HepG2 (cell line): ENCODE measurements around the gene RBP5. TPM values are rescaled to one million over a fixed set of nuclear protein-coding genes. Genes with fewer than 3 reads are reported as not detected.

ENCODE experiments used
- ATAC-seq: fragments of 200-7000 bp; cut with Tn5 transposase; 3 replicates; pipeline ENCODE4 v1.9.1; 2020; ENCODE audit warnings: mild to moderate bottlenecking, moderate library complexity
- BruUV-seq: library from RNA; stranded (reverse); fragments of 400-500 nt; replicated peaks from 2 replicates; lab custom pipeline; 2021; lab: Mats Ljungman, UMichigan
- CTCF ChIA-PET: fragments of 300-600 bp; formaldehyde crosslinking; extraction: SDS; loops from one replicate; lab custom pipeline; 2021; ENCODE audit warnings: low total read pairs, inconsistent platforms, low intra/inter-chr PET ratio; lab: Yijun Ruan, JAX
- POLR2A ChIA-PET: fragments of 350-600 bp; sonication (Branson Sonifier 250); formaldehyde crosslinking; loops from one replicate; lab custom pipeline; 2020; ENCODE audit warnings: antibody characterized with exemption, inconsistent platforms; lab: Yijun Ruan, JAX
- DNase-seq: peaks from one replicate; pipeline ENCODE4 v3.0.0-alpha.2; 2015; ENCODE audit warnings: low spot score
- FAIRE-seq: peaks from 3 replicates; lab custom pipeline; 2011; peaks lifted over from hg19 to GRCh38; lab: Jason Lieb, UNC
- H2AFZ ChIP-seq: one replicate; pipeline ENCODE4 v1.6.1; 2011; ENCODE audit warnings: low read length, inconsistent platforms
- H3K27ac ChIP-seq: fragments of 300-600 bp; 3 replicates; pipeline ENCODE4 v1.8.0; 2011; ENCODE audit warnings: mixed run types, mild to moderate bottlenecking, mixed read lengths, low read length, inconsistent platforms; ENCODE audit not compliant: insufficient read depth; ENCODE audit errors: extremely low read length
- H3K27me3 ChIP-seq, 2 experiments: fragments of 200-600 bp in 1 of 2; 2 replicates in 1 of 2; 3 replicates in 1 of 2; pipeline versions ENCODE4 v1.6.0 to v1.8.0; 2011; ENCODE audit warnings: low read length in 2 of 2, mild to moderate bottlenecking in 2 of 2, moderate library complexity in 2 of 2, inconsistent platforms in 1 of 2; ENCODE audit not compliant: insufficient read depth in 2 of 2, control insufficient read depth in 1 of 2
- H3K36me3 ChIP-seq, 2 experiments: fragments of 200-600 bp in 1 of 2; replicated peaks in 1 of 2; 2 replicates in 1 of 2; 3 replicates in 1 of 2; pipeline versions ENCODE4 v1.5.1 to v1.8.0; 2011; ENCODE audit warnings: low read length in 2 of 2, inconsistent platforms in 1 of 2; ENCODE audit not compliant: insufficient read depth in 2 of 2, control insufficient read depth in 1 of 2
- H3K4me1 ChIP-seq: 2 replicates; pipeline ENCODE4 v1.5.1; 2012; ENCODE audit warnings: low read length, inconsistent platforms; ENCODE audit not compliant: insufficient read depth
- H3K4me2 ChIP-seq: 2 replicates; pipeline ENCODE4 v1.6.0; 2011; ENCODE audit warnings: low read depth, low read length, inconsistent platforms
- H3K4me3 ChIP-seq, 3 experiments: fragments of 200-600 bp in 1 of 3; sonication (generic), shearing (Covaris generic) in 1 of 3; replicated peaks in 1 of 3; 2 replicates each; pipeline ENCODE4 v1.5.1; 2011 to 2016; ENCODE audit warnings: low read length in 3 of 3, inconsistent platforms in 2 of 3, low read depth in 2 of 3, mild to moderate bottlenecking in 2 of 3, control low read depth in 1 of 3, mixed read lengths in 1 of 3; ENCODE audit not compliant: insufficient read depth in 1 of 3
- H3K79me2 ChIP-seq: one replicate; pipeline ENCODE4 v1.6.1; 2011; ENCODE audit warnings: low read length, inconsistent platforms; ENCODE audit not compliant: insufficient read depth
- H3K9ac ChIP-seq: 2 replicates; pipeline ENCODE4 v1.6.0; 2011; ENCODE audit warnings: mild to moderate bottlenecking, low read depth, low read length, inconsistent platforms; ENCODE audit not compliant: insufficient read depth
- H3K9me3 ChIP-seq: 2 replicates; pipeline ENCODE4 v1.5.1; 2012; ENCODE audit warnings: mild to moderate bottlenecking, low read length
- H4K20me1 ChIP-seq: 2 replicates; pipeline ENCODE4 v1.6.0; 2011; ENCODE audit warnings: inconsistent platforms, mild to moderate bottlenecking, low read length, moderate library complexity; ENCODE audit not compliant: insufficient read depth
- ARNT2 ChIP-seq: sonication (generic); formaldehyde crosslinking; IDR thresholded peaks from 2 replicates; pipeline ENCODE4 v1.8.0; 2022; ENCODE audit warnings: mild to moderate bottlenecking, low read depth, missing genetic modification reagents, moderate library complexity
- FOXC1 ChIP-seq: sonication (generic); formaldehyde crosslinking; IDR thresholded peaks from 2 replicates; pipeline ENCODE4 v1.8.0; 2022; ENCODE audit warnings: mild to moderate bottlenecking, missing genetic modification reagents, borderline replicate concordance
- KDM3A ChIP-seq: IDR thresholded peaks from 2 replicates; pipeline ENCODE4 v1.6.1; 2018; ENCODE audit warnings: low read depth, missing compliant biosample characterization
- NPAS2 ChIP-seq: sonication (generic); formaldehyde crosslinking; IDR thresholded peaks from 2 replicates; pipeline ENCODE4 v1.8.0; 2022; ENCODE audit warnings: mild to moderate bottlenecking, missing genetic modification reagents, borderline replicate concordance
- POLR2G ChIP-seq: fragments of 200-400 bp; formaldehyde crosslinking; IDR thresholded peaks from 2 replicates; pipeline ENCODE4 v1.6.1; 2018; ENCODE audit warnings: mild to moderate bottlenecking, low read depth, low read length, moderate library complexity
- TGIF2 ChIP-seq: IDR thresholded peaks from 2 replicates; pipeline ENCODE4 v1.6.1; 2016; ENCODE audit warnings: control low read depth, missing compliant biosample characterization
- ZNF563 ChIP-seq: sonication (generic); formaldehyde crosslinking; IDR thresholded peaks from 2 replicates; pipeline ENCODE4 v1.8.0; 2022; ENCODE audit warnings: mild to moderate bottlenecking, moderate library complexity, missing genetic modification reagents
- ZNF879 ChIP-seq: sonication (generic); formaldehyde crosslinking; IDR thresholded peaks from 2 replicates; pipeline ENCODE4 v1.8.1; 2023; ENCODE audit warnings: missing genetic modification reagents
- WGBS: methylation state at CpG from one replicate; pipeline ENCODE4 v1.1.6; 2017; ENCODE audit warnings: low lambda C conversion rate; 5-methylcytosine and 5-hydroxymethylcytosine counted together
- in situ Hi-C: cut with HindIII; loops from 2 replicates; pipeline ENCODE4 v1.10.0; 2017; ENCODE audit warnings: low pct_unique_long_range_greater_than_20kb; ENCODE audit not compliant: extremely low pct_ligation_motif_present
- intact Hi-C: fragments of 100-400 bp; cut with micrococcal nuclease; formaldehyde crosslinking; loops from one replicate; pipeline ENCODE4 v1.10.0; 2022; ENCODE audit not compliant: unreplicated experiment
- polyA plus RNA-seq, 8 experiments: library from polyadenylated mRNA; depleted of rRNA in 3 of 8; stranded (reverse) in 7 of 8; unstranded in 1 of 8; fragments of >200 nt; fragmentation: Illumina TruSeq in 4 of 8; extraction: Trizol in 4 of 8; gene quantifications; 2 replicates each; pipeline versions ENCODE4 v1.2.1 to v1.2.3, GENCODE V29; 2011 to 2016; ENCODE audit warnings: low read depth in 4 of 8, missing spikeins in 1 of 8, mixed read lengths in 1 of 8; ENCODE audit not compliant: insufficient read depth in 1 of 8
- total RNA-seq, 5 experiments: library from RNA; depleted of rRNA; stranded (reverse); fragments of >200 nt; fragmentation: Illumina TruSeq; extraction: Trizol; gene quantifications; 2 replicates each; pipeline ENCODE4 v1.2.3, GENCODE V29; 2016; ENCODE audit warnings: low read depth in 1 of 5
- TF ChIP-seq, protein P1 (sequence below): IDR thresholded peaks from 2 replicates; pipeline ENCODE4 v1.6.1; 2016; ENCODE audit warnings: missing compliant biosample characterization, missing genetic modification reagents, borderline replicate concordance
- TF ChIP-seq, protein P2 (sequence below): sonication (generic); formaldehyde crosslinking; IDR thresholded peaks from 2 replicates; pipeline ENCODE4 v1.5.1; 2020; ENCODE audit warnings: missing genetic modification reagents, mild to moderate bottlenecking, borderline replicate concordance
- TF ChIP-seq, protein P3 (sequence below): sonication (generic); formaldehyde crosslinking; IDR thresholded peaks from 2 replicates; pipeline ENCODE4 v1.4.0; 2020; ENCODE audit warnings: mild to moderate bottlenecking, missing genetic modification reagents
- TF ChIP-seq, protein P4 (sequence below): sonication (generic); formaldehyde crosslinking; IDR thresholded peaks from 2 replicates; pipeline ENCODE4 v1.4.0; 2020; ENCODE audit warnings: mild to moderate bottlenecking, missing genetic modification reagents
- TF ChIP-seq, protein P5 (sequence below): sonication (generic); formaldehyde crosslinking; IDR thresholded peaks from 2 replicates; pipeline ENCODE4 v1.5.0; 2020; ENCODE audit warnings: missing genetic modification reagents, mild to moderate bottlenecking, borderline replicate concordance

RBP5 gene
- total and polyA plus RNA-seq, 2 of the 13 experiments (the other 11 are each of a cell fraction or from before 2014, with no cell fraction given) = 13.8 to 19.8 TPM

GRCh38 chr12:7155471-7156034 is 26.9 kb upstream of the RBP5 start (continued):
- TF ChIP-seq ARNT2 (CRISPR knock-in tag) = no peak
- TF ChIP-seq, protein P1, sequence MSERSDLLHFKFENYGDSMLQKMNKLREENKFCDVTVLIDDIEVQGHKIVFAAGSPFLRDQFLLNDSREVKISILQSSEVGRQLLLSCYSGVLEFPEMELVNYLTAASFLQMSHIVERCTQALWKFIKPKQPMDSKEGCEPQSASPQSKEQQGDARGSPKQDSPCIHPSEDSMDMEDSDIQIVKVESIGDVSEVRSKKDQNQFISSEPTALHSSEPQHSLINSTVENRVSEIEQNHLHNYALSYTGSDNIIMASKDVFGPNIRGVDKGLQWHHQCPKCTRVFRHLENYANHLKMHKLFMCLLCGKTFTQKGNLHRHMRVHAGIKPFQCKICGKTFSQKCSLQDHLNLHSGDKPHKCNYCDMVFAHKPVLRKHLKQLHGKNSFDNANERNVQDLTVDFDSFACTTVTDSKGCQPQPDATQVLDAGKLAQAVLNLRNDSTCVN = no peak

- ATAC-seq = no peak
- TF ChIP-seq, protein P2, sequence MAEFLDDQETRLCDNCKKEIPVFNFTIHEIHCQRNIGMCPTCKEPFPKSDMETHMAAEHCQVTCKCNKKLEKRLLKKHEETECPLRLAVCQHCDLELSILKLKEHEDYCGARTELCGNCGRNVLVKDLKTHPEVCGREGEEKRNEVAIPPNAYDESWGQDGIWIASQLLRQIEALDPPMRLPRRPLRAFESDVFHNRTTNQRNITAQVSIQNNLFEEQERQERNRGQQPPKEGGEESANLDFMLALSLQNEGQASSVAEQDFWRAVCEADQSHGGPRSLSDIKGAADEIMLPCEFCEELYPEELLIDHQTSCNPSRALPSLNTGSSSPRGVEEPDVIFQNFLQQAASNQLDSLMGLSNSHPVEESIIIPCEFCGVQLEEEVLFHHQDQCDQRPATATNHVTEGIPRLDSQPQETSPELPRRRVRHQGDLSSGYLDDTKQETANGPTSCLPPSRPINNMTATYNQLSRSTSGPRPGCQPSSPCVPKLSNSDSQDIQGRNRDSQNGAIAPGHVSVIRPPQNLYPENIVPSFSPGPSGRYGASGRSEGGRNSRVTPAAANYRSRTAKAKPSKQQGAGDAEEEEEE (CRISPR knock-in tag) = no peak
- TF ChIP-seq, protein P3, sequence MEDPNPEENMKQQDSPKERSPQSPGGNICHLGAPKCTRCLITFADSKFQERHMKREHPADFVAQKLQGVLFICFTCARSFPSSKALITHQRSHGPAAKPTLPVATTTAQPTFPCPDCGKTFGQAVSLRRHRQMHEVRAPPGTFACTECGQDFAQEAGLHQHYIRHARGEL (CRISPR knock-in tag) = no peak
- TF ChIP-seq NPAS2 (CRISPR knock-in tag) (no peak), ZNF879 (no peak), KDM3A (CRISPR knock-in tag) (no peak), POLR2G (no peak), TGIF2 (CRISPR knock-in tag) (no peak), ZNF563 (CRISPR knock-in tag) (no peak), FOXC1 (no peak)
- TF ChIP-seq, protein P4, sequence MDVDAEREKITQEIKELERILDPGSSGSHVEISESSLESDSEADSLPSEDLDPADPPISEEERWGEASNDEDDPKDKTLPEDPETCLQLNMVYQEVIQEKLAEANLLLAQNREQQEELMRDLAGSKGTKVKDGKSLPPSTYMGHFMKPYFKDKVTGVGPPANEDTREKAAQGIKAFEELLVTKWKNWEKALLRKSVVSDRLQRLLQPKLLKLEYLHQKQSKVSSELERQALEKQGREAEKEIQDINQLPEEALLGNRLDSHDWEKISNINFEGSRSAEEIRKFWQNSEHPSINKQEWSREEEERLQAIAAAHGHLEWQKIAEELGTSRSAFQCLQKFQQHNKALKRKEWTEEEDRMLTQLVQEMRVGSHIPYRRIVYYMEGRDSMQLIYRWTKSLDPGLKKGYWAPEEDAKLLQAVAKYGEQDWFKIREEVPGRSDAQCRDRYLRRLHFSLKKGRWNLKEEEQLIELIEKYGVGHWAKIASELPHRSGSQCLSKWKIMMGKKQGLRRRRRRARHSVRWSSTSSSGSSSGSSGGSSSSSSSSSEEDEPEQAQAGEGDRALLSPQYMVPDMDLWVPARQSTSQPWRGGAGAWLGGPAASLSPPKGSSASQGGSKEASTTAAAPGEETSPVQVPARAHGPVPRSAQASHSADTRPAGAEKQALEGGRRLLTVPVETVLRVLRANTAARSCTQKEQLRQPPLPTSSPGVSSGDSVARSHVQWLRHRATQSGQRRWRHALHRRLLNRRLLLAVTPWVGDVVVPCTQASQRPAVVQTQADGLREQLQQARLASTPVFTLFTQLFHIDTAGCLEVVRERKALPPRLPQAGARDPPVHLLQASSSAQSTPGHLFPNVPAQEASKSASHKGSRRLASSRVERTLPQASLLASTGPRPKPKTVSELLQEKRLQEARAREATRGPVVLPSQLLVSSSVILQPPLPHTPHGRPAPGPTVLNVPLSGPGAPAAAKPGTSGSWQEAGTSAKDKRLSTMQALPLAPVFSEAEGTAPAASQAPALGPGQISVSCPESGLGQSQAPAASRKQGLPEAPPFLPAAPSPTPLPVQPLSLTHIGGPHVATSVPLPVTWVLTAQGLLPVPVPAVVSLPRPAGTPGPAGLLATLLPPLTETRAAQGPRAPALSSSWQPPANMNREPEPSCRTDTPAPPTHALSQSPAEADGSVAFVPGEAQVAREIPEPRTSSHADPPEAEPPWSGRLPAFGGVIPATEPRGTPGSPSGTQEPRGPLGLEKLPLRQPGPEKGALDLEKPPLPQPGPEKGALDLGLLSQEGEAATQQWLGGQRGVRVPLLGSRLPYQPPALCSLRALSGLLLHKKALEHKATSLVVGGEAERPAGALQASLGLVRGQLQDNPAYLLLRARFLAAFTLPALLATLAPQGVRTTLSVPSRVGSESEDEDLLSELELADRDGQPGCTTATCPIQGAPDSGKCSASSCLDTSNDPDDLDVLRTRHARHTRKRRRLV (CRISPR knock-in tag) = no peak
- TF ChIP-seq, protein P5, sequence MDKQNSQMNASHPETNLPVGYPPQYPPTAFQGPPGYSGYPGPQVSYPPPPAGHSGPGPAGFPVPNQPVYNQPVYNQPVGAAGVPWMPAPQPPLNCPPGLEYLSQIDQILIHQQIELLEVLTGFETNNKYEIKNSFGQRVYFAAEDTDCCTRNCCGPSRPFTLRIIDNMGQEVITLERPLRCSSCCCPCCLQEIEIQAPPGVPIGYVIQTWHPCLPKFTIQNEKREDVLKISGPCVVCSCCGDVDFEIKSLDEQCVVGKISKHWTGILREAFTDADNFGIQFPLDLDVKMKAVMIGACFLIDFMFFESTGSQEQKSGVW (CRISPR knock-in tag) = no peak
Observed at GRCh38 chr12:7154901-7155470, 26.3 kb upstream of the RBP5 start.

More at GRCh38 chr12:7154901-7155470, 26.3 kb upstream of the RBP5 start:
- Histone ChIP-seq H3K27me3 (no peaks in the 10 kb centered on the region), H3K4me1 (no peaks in the 10 kb centered on the region), H3K9ac (no peak overlapping the region), H3K4me3 (no peak overlapping the region), H4K20me1 (no peaks in the 10 kb centered on the region), H3K36me3 (peaks cover 28 to 37% of the 10 kb centered on the region in 2 experiments; a peak in 4 of 5 replicates), H3K79me2 (no peaks in the 10 kb centered on the region), H3K9me3 (no peaks in the 10 kb centered on the region), H2AFZ (no peak overlapping the region), H3K4me2 (no peak overlapping the region), H3K27ac (no peak overlapping the region)
- ChIA-PET CTCF (no interaction called here), POLR2A (interaction anchor here (1.1 kb wide), 1 partner anchor 27 kb away, joined by 3 read pairs; the partner anchor contains the start of gene RBP5)
- 96% methylated on average over 12 of the region's 12 CpGs for WGBS
- BruUV-seq = no TSS peak
- FAIRE-seq = no peak
- no peak for DNase-seq
- in situ Hi-C loops = no loop called here
- intact Hi-C loops = no loop called here
